Stimulated activated CD8-positive, alpha-beta memory T cell treated with anti-CD3 and anti-CD28 coated beads, Interleukin-12 subunit alpha, Interleukin-12 subunit beta, amount 100 ng/mL, for 1 hour (primary cell): ENCODE data around the gene MVB12B.

Source experiments
- DNase-seq: peaks from one replicate; pipeline ENCODE4 v3.0.0-alpha.2; 2020; ENCODE audit warnings: low read depth

Gene MVB12B

DNA sequence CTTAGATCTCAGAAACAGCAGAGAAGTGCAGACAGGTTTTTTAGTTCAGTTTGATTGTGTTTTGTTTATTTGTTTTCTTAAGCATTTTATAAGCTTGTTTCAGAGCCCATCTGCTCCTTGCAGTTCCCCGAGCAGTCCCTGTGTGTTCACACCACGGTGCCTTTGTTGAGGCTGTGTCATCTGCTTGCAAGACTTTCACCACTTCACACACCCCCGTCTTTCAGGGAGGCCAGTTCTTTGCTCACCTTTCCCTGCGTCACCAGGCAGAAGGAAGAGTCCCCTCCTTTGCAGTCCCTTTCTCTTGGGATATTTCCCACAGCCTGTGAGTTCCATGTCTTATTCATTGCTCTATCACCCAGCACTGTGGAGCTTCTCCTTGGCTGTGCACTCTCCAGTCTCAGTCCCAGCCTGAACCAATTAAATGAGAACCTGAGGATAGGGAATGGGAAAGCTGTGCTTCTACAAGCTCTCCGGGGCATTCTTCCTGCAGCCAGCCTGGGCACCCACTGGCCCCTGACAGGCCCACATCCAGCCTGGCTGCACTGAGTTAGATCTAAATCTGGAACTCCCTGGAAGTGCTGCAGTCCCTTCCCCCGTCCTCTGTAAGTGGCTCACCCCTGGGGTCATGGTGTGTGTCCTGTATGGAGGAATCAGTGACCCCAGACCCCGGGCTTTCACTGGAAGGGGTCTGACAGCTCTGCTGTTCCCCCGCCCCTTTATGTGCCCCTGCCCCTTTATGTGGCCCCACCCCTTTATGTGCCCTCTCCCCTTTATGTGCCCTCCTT lies 5.5 kb downstream of the MVB12B start:
- no peak for DNase-seq

GRCh38 chr9:126334721-126335621 lies 8.3 kb downstream of the MVB12B start:
- DNase-seq = no peak

- DNase-seq = no peak
Measured at GRCh38 chr9:126335837-126336735, 9.5 kb downstream of the MVB12B start.

DNA sequence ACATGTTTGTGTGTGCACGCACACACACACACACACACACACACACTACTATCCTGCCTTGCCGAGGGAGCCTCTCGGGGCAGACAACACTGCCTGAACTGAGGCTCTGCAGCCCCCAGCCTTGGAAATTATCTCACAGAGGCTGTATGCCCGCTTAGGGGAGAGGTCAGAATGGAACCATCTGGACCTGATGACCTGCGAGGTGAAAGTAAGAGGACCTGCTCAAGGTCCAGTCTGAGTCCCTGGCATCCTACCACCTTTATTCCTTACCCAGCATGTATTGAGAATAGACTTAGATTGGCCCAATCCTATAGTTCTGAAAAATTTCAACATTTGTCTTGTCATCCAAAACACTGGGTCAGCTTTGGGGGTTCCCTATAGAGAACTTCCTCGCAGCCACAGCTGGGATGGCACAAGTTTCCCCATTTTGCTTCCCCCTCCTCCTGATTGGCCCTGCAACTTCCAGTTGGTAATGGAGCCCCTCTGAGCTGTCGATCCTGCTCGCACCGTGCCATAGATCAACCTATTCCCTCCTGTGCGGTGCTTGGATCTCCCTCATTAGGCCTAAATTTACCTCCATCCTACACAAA lies 10.2 kb downstream of the MVB12B start:
- DNase-seq = no peak

- no peak for DNase-seq
Measured at GRCh38 chr9:126337729-126338372, 11.2 kb downstream of the MVB12B start.

DNA sequence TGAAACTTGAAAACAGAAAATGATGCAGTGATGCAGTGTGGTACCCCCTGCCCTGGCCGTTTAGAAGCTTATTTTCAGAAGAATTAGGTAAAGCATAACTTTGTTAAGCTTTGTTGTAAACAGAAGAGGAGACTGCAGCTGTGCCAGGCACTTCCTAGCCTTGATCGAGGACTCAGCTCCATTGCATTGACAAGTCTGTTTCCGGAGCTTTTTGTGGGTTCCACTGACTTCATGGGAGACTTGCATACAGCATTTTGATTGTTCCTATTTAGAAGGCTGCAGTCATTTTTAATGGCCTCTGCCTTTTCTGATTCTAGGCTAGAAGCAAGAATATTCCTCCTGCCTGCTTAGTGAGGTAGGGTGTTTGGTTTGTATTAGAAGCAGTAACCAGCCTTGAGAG lies 12.3 kb downstream of the MVB12B start:
- DNase-seq = no peak

DNA sequence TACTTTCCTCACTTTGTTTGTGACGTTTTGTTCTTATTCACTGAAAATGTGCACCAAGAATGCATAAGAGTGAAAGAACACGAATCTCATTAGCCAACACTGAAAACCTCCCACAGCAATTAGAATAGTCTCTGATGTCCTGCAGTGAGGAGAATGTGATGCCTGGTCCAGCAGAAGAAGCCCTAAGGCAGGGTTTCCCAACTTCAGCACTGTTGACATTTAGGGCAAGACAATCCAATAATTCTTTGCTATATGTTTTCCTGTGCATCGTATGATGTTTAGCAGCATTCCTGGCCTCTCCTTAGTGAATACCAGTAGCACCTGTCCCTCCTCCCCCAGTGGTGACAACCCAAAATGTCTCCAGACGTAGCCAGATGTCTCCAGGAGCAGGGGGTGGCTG lies 14.8 kb downstream of the MVB12B start:
- no peak for DNase-seq

GRCh38 chr9:126341902-126342301 lies 15.3 kb downstream of the MVB12B start:
- no peak for DNase-seq

GRCh38 chr9:126342621-126343031 lies 16.0 kb downstream of the MVB12B start:
- DNase-seq = no peak

DNA sequence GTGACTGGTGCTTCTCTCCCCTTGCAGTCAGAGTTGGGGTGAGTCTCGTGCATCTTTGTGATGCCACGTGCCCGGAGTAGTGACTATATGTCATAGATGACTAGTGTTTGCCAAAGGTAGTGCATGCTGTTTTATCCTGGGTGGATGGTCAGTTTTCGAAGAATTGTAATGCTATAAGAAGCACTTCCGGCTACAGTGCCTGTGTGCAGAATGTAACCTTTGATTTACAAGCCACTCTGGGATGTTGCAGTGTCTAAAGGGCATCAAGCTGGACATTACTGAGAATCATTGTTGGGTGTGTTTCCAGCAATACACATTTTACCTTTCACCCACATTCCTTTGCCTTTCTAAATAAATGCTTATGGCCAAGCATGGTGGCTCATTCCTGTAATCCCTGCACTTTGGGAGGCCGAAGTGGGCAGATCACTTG lies 16.7 kb downstream of the MVB12B start:
- DNase-seq = no peak

DNA sequence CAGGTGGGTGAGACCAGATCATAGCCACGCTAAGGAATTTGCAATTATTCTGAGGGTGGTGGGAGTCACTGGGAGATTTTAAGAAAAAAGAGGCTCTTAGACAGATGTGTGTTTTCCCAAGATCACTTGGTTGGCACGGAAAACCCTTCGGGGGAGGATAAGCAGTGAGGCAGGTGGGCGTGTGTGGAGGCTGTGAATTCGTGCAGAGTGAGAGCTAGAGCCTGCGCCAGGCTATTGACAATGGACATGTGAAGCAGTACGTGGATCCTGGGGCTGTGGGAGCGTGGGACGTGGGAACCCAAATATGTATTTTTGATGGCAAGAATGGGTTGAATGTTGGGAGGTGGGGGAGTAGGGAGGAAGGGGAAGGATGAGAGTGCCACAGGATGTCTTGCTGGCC lies 19.4 kb downstream of the MVB12B start:
- no peak for DNase-seq

- DNase-seq = no peak
Measured at GRCh38 chr9:126347093-126347492, 20.5 kb downstream of the MVB12B start.

DNA sequence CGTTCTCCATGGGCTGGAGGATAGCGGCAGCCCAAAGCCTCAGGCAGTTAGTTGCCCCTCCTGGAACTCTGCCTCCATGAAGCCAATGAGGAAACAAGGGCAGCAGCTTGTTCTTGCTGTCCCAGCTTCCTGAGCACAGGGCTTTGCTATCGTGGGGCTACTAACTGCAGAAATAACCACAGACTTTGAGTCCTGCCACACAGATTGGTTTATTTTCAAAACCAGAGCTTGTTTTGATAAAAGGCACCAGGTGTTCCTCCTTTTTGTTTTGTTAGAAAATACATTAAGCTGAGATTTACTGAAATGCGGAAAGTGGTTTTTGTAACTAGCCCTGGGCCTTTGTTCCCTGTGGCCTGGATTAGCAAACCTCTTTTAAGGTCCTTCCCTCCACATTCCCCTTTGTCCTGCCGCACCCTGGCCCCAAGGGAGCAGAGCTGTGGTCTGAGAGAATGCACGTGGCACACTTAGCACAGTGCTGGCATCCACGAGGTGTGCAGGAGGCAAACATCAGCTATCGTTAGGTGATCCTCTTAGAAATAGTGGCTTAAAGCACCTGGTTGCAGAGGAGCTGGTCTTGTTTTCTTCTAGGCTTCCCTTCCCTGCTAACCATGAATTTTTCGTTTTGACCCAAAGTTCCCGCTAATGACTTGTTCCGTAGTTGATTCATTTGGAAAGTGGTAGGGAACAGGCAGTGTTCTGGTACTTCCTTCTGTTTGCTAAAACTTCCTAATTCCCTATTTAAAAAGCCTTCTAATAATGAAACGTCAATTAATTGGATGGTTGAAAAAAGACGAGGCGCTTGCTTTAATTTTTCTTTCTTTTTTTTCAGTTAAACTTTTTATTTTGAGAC lies 21.5 kb downstream of the MVB12B start:
- no peak for DNase-seq

- DNase-seq = no peak
Measured at GRCh38 chr9:126348911-126349550, 22.4 kb downstream of the MVB12B start.

DNA sequence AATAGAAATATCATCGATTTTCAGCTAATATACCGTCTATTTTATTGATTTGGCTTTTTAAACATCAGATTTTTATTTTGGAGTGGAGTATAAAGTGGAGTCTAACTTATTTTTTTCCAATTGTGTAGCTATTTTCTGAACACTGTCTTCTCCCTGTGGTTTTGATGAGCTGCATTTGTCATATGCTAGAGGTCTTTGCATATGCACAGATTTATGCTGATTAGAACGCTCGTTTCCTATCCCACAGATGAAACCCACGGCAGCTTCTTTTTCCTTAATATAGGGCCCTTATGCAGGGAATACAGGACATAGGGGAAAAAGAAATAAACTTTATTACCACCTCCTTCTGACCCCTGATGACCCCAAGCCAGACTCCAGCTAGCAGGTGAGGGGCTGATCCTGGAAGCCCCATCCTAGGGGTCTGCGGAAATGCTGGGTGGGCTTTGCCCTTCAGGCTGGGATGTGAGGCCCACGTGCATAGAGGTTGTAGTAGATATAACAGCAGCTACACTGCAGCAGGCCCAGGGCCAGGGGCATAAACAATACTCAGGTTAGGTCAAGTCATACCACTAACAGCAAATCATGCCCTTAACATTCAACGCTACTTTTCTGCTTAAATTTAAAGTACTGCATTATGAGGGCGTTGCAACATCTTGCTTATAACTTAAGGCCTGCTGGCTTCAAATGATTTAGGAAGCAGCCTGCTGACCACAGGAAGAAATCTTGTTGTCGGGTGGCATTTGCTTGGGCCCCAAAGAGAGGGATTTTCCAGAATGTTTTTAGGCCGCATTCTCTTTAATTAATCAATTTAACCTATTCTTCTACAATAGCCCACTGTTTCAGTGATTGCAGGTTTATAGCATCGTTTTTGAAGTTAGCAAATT lies 28.5 kb downstream of the MVB12B start:
- DNase-seq = no peak

DNA sequence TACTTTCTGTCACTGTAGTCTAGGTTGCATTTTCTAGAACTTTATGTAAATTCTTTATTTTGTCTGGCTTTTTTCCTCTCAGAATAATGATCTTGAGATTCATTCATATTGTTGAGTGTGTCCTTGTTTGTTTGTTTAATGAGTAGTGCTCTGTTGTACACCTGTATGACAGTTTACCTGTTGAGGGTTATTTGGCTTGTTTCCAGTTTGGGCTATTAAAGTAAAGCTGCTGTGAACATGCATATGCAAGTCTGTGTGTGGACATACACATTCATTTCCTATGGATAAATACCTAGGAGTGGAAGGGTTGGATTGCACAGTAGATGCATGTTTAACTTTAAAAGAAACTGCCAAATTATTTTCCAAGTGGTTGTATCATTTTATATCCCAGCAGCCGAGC lies 30.4 kb downstream of the MVB12B start:
- DNase-seq = no peak

GRCh38 chr9:126360073-126360472 lies 33.4 kb downstream of the MVB12B start:
- DNase-seq = no peak

- DNase-seq = no peak
Measured at GRCh38 chr9:126361810-126362238, 35.2 kb downstream of the MVB12B start.

DNA sequence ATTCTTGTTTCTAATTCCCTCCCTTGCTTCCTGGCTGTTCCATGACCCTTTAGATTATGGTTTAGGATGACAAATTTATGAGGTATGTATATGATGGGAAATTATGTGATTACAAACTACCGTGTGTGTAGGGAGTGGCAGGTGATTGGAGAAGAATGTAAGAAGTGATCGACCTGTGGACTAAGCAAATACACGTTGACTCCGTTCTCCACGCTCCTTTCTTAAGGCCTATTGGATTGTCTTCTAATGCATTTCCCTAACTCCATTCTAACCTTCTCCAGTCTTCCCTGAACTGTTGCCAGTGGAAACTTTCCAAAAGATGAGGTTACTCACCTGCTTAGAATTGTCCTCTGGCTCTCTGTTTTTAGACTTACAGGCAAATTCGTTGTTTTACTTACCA lies 36.6 kb downstream of the MVB12B start:
- no peak for DNase-seq
